NB4 (cell line): ENCODE data around the gene PRR23E.

Experiments used
- DNase-seq: peaks from one replicate; pipeline ENCODE4 v3.0.0; 2010; ENCODE audit warnings: low read depth
- H3K4me3 ChIP-seq: one replicate; pipeline ENCODE4 v1.5.1; 2011; ENCODE audit warnings: mild to moderate bottlenecking, low read depth, low read length, moderate library complexity
- CTCF ChIP-seq: IDR thresholded peaks from one replicate; pipeline ENCODE4 v1.5.1; 2012; ENCODE audit warnings: low read depth, low read length
- MAX ChIP-seq: IDR thresholded peaks from 2 replicates; pipeline ENCODE4 v1.6.1; 2011; ENCODE audit warnings: low read depth, low read length
- MYC ChIP-seq: IDR thresholded peaks from 2 replicates; pipeline ENCODE4 v1.6.1; 2011; ENCODE audit warnings: low read depth, low read length
- POLR2A ChIP-seq: IDR thresholded peaks from 2 replicates; pipeline ENCODE4 v1.6.1; 2011; ENCODE audit warnings: mild to moderate bottlenecking; ENCODE audit not compliant: insufficient read length; ENCODE audit errors: extremely low read depth

Gene PRR23E

GRCh38 chr3:127206154-127206553 lies 13.2 kb downstream of the PRR23E start:
- TF ChIP-seq CTCF = no peak
- no peak for TF ChIP-seq POLR2A
- no peak for TF ChIP-seq MAX
- TF ChIP-seq MYC = no peak
- no peak for DNase-seq
- H3K4me3 ChIP-seq = no peak overlapping the region

GRCh38 chr3:127206611-127207516 lies 13.9 kb downstream of the PRR23E start:
- DNase-seq = no peak
- no peak for TF ChIP-seq POLR2A
- no peak for TF ChIP-seq MYC
- TF ChIP-seq MAX = no peak
- no peak for TF ChIP-seq CTCF
- H3K4me3 ChIP-seq = no peak overlapping the region

GRCh38 chr3:127207727-127208482 lies 15.0 kb downstream of the PRR23E start:
- no peak for DNase-seq
- TF ChIP-seq POLR2A (no peak), MAX (no peak), MYC (no peak), CTCF (no peak)
- H3K4me3 ChIP-seq = no peak overlapping the region

- TF ChIP-seq CTCF (no peak), POLR2A (no peak), MYC (no peak), MAX (no peak)
- no peak overlapping the region for H3K4me3 ChIP-seq
- DNase-seq = no peak
Measured at GRCh38 chr3:127208483-127209100, 15.7 kb downstream of the PRR23E start.

GRCh38 chr3:127209155-127209839 lies 16.4 kb downstream of the PRR23E start:
- no peak overlapping the region for H3K4me3 ChIP-seq
- TF ChIP-seq MYC (no peak), POLR2A (no peak), MAX (no peak), CTCF (no peak)
- DNase-seq = no peak
